Small intestine (tissue), 7 donors: Measurements from ENCODE around the gene NCCRP1. TPM values are rescaled to one million over a fixed set of nuclear protein-coding genes. Genes with fewer than 3 reads are reported as not detected.

Experiments used
- DNase-seq, 2 donors: peaks; one replicate each; pipeline versions ENCODE4 v3.0.0 to v3.0.0-alpha.2; 2013
- FAIRE-seq: peaks from 2 replicates; lab custom pipeline; 2012; peaks lifted over from hg19 to GRCh38; lab: Jason Lieb, UNC
- H3K27ac ChIP-seq, 3 donors: one replicate each; pipeline ENCODE4 v1.5.1; 2013; ENCODE audit warnings: low read length in 2 of 3, mild to moderate bottlenecking in 2 of 3, control low read depth in 1 of 3, inconsistent platforms in 1 of 3, low read depth in 1 of 3, moderate library complexity in 1 of 3
- H3K27me3 ChIP-seq, 3 donors: one replicate each; pipeline ENCODE4 v1.6.1; 2013; ENCODE audit warnings: low read length in 3 of 3, inconsistent platforms in 1 of 3; ENCODE audit not compliant: control insufficient read depth in 3 of 3, insufficient read depth in 3 of 3
- H3K36me3 ChIP-seq, 3 donors: one replicate each; pipeline ENCODE4 v1.6.1; 2013; ENCODE audit warnings: low read length in 3 of 3, inconsistent platforms in 1 of 3, low read depth in 1 of 3, mild to moderate bottlenecking in 1 of 3, moderate library complexity in 1 of 3; ENCODE audit not compliant: control insufficient read depth in 3 of 3, insufficient read depth in 2 of 3
- H3K4me1 ChIP-seq, 3 donors: one replicate each; pipeline ENCODE4 v1.6.1; 2013; ENCODE audit warnings: low read length in 2 of 3, inconsistent platforms in 1 of 3, low read depth in 1 of 3, mild to moderate bottlenecking in 1 of 3, moderate library complexity in 1 of 3; ENCODE audit not compliant: control insufficient read depth in 3 of 3, insufficient read depth in 2 of 3
- H3K4me3 ChIP-seq, 3 donors: one replicate each; pipeline ENCODE4 v1.5.1; 2013; ENCODE audit warnings: low read length in 3 of 3, control low read depth in 1 of 3, inconsistent platforms in 1 of 3, low read depth in 1 of 3, mild to moderate bottlenecking in 1 of 3, moderate library complexity in 1 of 3
- H3K9me3 ChIP-seq, 2 donors: one replicate each; pipeline ENCODE4 v1.6.1; 2013; ENCODE audit warnings: low read depth in 1 of 2, low read length in 1 of 2; ENCODE audit not compliant: control insufficient read depth in 2 of 2, insufficient read depth in 1 of 2
- WGBS, 3 donors: extraction: QIAGEN DNeasy Blood & Tissue Kit; methylation state at CpG; one replicate each; pipeline ENCODE4 v1.1.7; 2013; 5-methylcytosine and 5-hydroxymethylcytosine counted together
- polyA plus RNA-seq, 4 donors: library from polyadenylated mRNA; stranded (reverse) in 3 of 4; unstranded in 1 of 4; fragments of 200-250 nt in 3 of 4; fragments of 120-200 nt in 1 of 4; gene quantifications; one replicate each; pipeline versions ENCODE4 v1.2.1 to v1.2.3, GENCODE V29; 2013
- donor health status: healthy with polysubstance abuse.
- donor health status: control.
- donor health status: control.
- donor health status: Bipolar disorder and iron deficiency.
- donor health status: healthy.

NCCRP1 gene
- polyA plus RNA-seq, 4 donors = 0.13 to 1.2 (median 0.45) TPM; not detected in 1

DNA sequence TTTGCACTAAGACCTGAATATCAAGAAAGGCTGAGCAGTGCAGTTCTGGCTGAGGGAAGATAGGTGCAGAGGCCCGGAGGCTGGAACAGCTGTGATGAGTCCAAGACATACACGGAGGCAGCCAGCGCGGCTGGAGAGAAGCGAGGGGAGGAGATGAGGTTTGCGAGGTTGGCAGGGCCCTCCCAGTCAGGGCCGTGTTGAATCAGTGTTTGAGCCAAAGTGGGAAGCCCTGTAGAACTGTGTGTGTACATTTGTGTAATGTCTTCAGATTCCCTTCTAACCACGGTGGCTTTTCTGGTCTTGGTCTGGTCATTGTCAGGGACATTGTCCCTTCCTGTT is 36.3 kb upstream of the NCCRP1 start:
- WGBS, 3 donors = 43 to 75% (median 66%) methylated on average over 8 of the region's 8 CpGs
- H3K9me3 ChIP-seq = no peaks in the 10 kb centered on the region
- DNase-seq (no peak), FAIRE-seq (no peak)
- H3K4me1 ChIP-seq = peaks cover 0 to 41% (median 5%) of the 10 kb centered on the region in 3 donors
- H3K36me3 ChIP-seq = peaks cover 2 to 75% (median 3%) of the 10 kb centered on the region in 3 donors
- H3K4me3 ChIP-seq = no peak overlapping the region
- H3K27me3 ChIP-seq = no peaks in the 10 kb centered on the region
- H3K27ac ChIP-seq = no peak overlapping the region

DNA sequence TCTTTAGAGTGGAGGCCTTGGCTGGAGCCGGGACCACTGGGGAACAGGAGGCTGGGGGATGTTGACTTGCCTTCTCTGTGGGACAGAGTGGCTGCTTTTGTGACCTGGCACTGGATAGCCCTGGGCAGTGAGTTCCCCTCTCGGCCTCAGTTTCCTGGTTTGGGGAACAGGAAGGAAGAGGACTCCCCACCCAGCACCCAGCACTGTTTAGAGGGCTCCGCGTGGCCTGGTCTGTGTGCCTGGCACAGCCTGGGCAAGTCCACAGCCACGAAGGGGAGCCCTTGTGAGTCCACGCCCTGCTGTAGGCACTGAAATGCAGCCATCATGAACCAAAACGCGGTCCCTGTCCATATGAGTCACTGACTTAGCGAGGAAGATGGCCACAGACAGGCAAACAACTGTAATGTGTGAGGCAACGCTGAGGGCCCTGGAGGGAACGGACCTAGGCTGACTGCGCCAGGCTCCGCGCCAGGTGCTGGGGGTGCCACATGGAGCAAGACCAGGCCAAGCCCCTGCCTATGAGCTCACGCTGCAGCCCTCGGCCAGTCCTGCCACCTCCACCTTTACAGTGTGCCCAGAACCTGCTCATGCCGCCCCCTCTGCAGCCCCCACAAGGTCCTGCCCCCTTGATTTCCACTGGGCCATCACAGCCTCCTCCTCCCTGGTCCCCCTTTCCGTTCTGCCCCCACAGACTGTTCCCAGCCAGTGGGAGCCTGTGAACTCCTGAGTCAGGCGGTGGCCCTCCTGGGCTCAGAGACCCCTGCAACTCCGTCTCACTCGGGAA is 35.7 kb upstream of the NCCRP1 start:
- H3K36me3 ChIP-seq = peaks cover 2 to 72% (median 3%) of the 10 kb centered on the region in 3 donors
- peaks cover 0 to 35% (median 4%) of the 10 kb centered on the region in 3 donors for H3K4me1 ChIP-seq
- DNase-seq = no peak
- no peak overlapping the region for H3K4me3 ChIP-seq
- H3K27me3 ChIP-seq = no peaks in the 10 kb centered on the region
- H3K9me3 ChIP-seq = no peaks in the 10 kb centered on the region
- no peak overlapping the region for H3K27ac ChIP-seq
- no peak for FAIRE-seq
- WGBS, 3 donors = 87 to 90% (median 88%) methylated on average over 20 to 21 of the region's 21 CpGs

- DNase-seq = no peak
- Histone ChIP-seq H3K4me3 (no peak overlapping the region), H3K9me3 (no peaks in the 10 kb centered on the region), H3K4me1 (peaks cover 0 to 34% (median 0%) of the 10 kb centered on the region in 3 donors), H3K36me3 (peaks cover 2 to 62% (median 3%) of the 10 kb centered on the region in 3 donors), H3K27me3 (no peaks in the 10 kb centered on the region), H3K27ac (no peak overlapping the region)
- 79 to 86% (median 85%) methylated on average over 15 of the region's 15 CpGs for WGBS, 3 donors
- no peak for FAIRE-seq
Measured at GRCh38 chr19:39162441-39163043, 34.2 kb upstream of the NCCRP1 start.

DNA sequence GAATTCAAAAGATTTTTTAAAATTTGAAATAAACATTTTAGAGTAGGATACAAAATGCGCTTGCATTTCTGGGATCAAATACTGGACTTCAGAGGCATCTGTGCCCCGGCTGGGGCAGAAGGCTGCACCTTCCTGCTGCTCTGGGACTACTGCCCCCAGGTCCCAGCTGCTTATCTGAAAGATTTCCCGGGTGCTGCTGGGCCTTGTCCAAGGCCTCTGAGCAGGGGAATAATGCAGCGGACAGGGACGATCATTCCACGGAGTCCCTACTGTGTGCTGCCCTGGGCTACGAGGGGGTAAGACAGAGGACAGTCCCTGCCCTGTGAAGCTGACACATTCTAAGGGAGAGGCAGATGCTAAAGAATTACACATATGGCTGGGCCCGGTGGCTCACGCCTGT is 33.1 kb upstream of the NCCRP1 start:
- Histone ChIP-seq H3K27ac (no peak overlapping the region), H3K27me3 (no peaks in the 10 kb centered on the region), H3K9me3 (no peaks in the 10 kb centered on the region), H3K36me3 (peaks cover 2 to 68% (median 5%) of the 10 kb centered on the region in 3 donors), H3K4me3 (no peak overlapping the region), H3K4me1 (peaks cover 0 to 24% (median 0%) of the 10 kb centered on the region in 3 donors)
- no peak for FAIRE-seq
- WGBS, 3 donors = 69 to 81% (median 70%) methylated on average over 9 of the region's 9 CpGs
- no peak for DNase-seq

DNA sequence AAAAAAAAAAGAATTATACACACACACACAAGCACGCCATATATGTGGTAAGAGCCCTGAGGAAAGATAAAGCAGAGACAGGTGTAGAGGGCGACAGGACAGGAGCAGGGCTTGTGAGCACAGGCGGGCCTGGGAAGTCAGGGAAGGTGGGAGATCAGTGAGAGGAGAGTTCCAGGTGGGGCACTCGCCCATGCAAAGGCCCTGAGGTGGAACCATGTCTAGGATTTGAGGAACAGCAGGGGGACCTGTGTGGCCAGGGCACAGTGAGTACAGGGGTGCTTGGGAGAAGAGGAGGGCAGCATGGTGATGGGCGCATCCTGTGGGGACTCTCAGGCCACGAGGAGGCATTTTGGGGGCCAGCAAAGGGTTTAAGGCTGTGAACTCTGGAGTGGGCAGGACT is 32.5 kb upstream of the NCCRP1 start:
- Histone ChIP-seq H3K27ac (no peak overlapping the region), H3K9me3 (no peaks in the 10 kb centered on the region), H3K4me3 (no peak overlapping the region), H3K4me1 (peaks cover 0 to 18% (median 0%) of the 10 kb centered on the region in 3 donors), H3K36me3 (peaks cover 2 to 68% (median 5%) of the 10 kb centered on the region in 3 donors), H3K27me3 (no peaks in the 10 kb centered on the region)
- DNase-seq (no peak), FAIRE-seq (no peak)
- WGBS, 3 donors = 89 to 91% (median 91%) methylated on average over 6 of the region's 6 CpGs

- H3K27ac ChIP-seq = no peak overlapping the region
- FAIRE-seq (no peak), DNase-seq (no peak)
- 92 to 95% (median 92%) methylated on average over 7 of the region's 7 CpGs for WGBS, 3 donors
- H3K36me3 ChIP-seq = peaks cover 10 to 71% (median 11%) of the 10 kb centered on the region in 3 donors
- H3K27me3 ChIP-seq = no peaks in the 10 kb centered on the region
- peaks cover 0 to 18% (median 0%) of the 10 kb centered on the region in 3 donors for H3K4me1 ChIP-seq
- H3K4me3 ChIP-seq = no peak overlapping the region
- H3K9me3 ChIP-seq = no peaks in the 10 kb centered on the region
Measured at GRCh38 chr19:39165857-39166256, 30.9 kb upstream of the NCCRP1 start.

DNA sequence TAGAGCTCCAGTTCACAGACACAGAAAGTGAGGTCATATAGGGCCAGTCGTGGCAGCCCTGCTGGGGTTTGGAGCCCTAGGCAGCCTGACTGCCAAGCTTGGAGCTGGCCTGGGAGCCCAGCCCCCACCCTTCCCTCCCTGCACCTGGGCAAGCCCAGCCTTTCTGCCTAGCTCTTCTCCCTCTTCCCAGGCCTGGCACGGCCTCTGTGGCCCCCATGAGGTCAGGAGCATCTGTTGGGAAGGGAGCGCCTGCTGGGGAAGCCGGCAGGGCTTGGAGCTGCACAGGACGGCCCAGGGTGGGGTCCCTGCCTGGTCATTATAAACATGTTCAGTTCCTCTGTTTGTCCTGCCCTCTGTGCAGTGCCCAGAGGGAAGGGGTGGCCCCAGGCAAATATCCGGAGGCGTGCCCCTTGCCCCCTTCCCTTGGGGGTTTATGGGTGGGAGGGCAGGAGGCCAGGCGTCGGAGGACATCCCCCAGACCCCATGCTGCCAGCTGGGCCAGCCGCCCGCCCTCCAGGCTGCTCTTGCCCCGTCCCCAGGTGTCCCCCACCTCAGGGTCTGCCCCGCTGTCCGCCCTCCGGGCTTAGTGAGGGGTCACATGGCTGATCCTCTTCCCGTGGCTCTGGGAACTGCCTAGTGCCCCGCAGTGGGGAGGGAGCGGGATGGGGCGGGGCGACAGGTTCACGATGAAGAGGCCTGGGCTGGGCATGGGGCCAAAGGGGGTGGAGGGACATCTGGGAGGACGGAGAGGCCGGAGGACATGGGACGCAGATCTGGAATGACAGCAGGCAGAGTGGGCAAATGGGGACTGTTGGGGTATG is 30.0 kb upstream of the NCCRP1 start:
- H3K4me1 ChIP-seq = peaks cover 0 to 18% (median 0%) of the 10 kb centered on the region in 3 donors
- no peak overlapping the region for H3K4me3 ChIP-seq
- H3K27me3 ChIP-seq = no peaks in the 10 kb centered on the region
- WGBS, 3 donors = 25 to 36% (median 31%) methylated on average over 19 to 24 of the region's 24 CpGs
- peaks cover 11 to 71% (median 13%) of the 10 kb centered on the region in 3 donors for H3K36me3 ChIP-seq
- H3K27ac ChIP-seq = peak overlapping the region in 1 of 3 donors; percentile 45
- FAIRE-seq (no peak), DNase-seq (peak; percentile 63 to 82)
- H3K9me3 ChIP-seq = no peaks in the 10 kb centered on the region
